ENCODE measurements around the gene GALR3. TPM values are rescaled to one million over a fixed set of nuclear protein-coding genes. Genes with fewer than 3 reads are reported as not detected.
"Not testable (repeated sequence)": the region's sequence is repeated elsewhere in the genome, so short reads cannot be mapped to it uniquely, and the experiment has no call there.

Gene GALR3
- total RNA-seq, 1 experiment from 2014 or later: not detected

- in situ Hi-C loops (cut with HindIII; ENCODE audit: low pct_unique_long_range_greater_than_20kb, low sequenced_read_pairs); DNase-seq (ENCODE audit: low read depth, low spot score): not testable (repeated sequence)
These were observed 23.2 kb upstream of the GALR3 start for GRCh38 chr22:37799979-37800378.

- no peak for DNase-seq (ENCODE audit: low read depth, low spot score)
- in situ Hi-C loops (cut with HindIII; ENCODE audit: low pct_unique_long_range_greater_than_20kb, low sequenced_read_pairs): no loop called here
These were observed 21.3 kb upstream of the GALR3 start for GRCh38 chr22:37801946-37802309.

- in situ Hi-C loops (cut with HindIII; ENCODE audit: low pct_unique_long_range_greater_than_20kb, low sequenced_read_pairs): no loop called here
- peak; percentile 50 for DNase-seq (ENCODE audit: low read depth, low spot score)
These were observed 20.6 kb upstream of the GALR3 start for GRCh38 chr22:37802310-37803194.

- DNase-seq (ENCODE audit: low read depth, low spot score): no peak
- in situ Hi-C loops (cut with HindIII; ENCODE audit: low pct_unique_long_range_greater_than_20kb, low sequenced_read_pairs): no loop called here
These were observed 20.0 kb upstream of the GALR3 start for GRCh38 chr22:37803195-37803638.

- in situ Hi-C loops (cut with HindIII; ENCODE audit: low pct_unique_long_range_greater_than_20kb, low sequenced_read_pairs): no loop called here
- no peak for DNase-seq (ENCODE audit: low read depth, low spot score)
These were observed 19.4 kb upstream of the GALR3 start for GRCh38 chr22:37803639-37804351.

- in situ Hi-C loops (cut with HindIII; ENCODE audit: low pct_unique_long_range_greater_than_20kb, low sequenced_read_pairs): no loop called here
- DNase-seq (ENCODE audit: low read depth, low spot score): no peak
These were observed 18.8 kb upstream of the GALR3 start for GRCh38 chr22:37804352-37804880.

- in situ Hi-C loops (cut with HindIII; ENCODE audit: low pct_unique_long_range_greater_than_20kb, low sequenced_read_pairs): no loop called here
- peak; percentile 90 for DNase-seq (ENCODE audit: low read depth, low spot score)
These were observed 18.0 kb upstream of the GALR3 start for GRCh38 chr22:37804881-37805809.

GRCh38 chr22:37805810-37806277, 17.3 kb upstream of the GALR3 start:
- in situ Hi-C loops (cut with HindIII; ENCODE audit: low pct_unique_long_range_greater_than_20kb, low sequenced_read_pairs): no loop called here
- no peak for DNase-seq (ENCODE audit: low read depth, low spot score)

GRCh38 chr22:37806409-37807333, 16.5 kb upstream of the GALR3 start:
- in situ Hi-C loops (cut with HindIII; ENCODE audit: low pct_unique_long_range_greater_than_20kb, low sequenced_read_pairs): no loop called here
- peak; percentile 39 for DNase-seq (ENCODE audit: low read depth, low spot score)

- in situ Hi-C loops (cut with HindIII; ENCODE audit: low pct_unique_long_range_greater_than_20kb, low sequenced_read_pairs): no loop called here
- DNase-seq (ENCODE audit: low read depth, low spot score): peak; percentile 96
These were observed 15.5 kb upstream of the GALR3 start, which contains the start of gene GCAT for GRCh38 chr22:37807410-37808293. Gene GCAT, plus strand, starts transcription at chr22:37807934. Its CDS starts 34 bp downstream, at chr22:37807968.

- in situ Hi-C loops (cut with HindIII; ENCODE audit: low pct_unique_long_range_greater_than_20kb, low sequenced_read_pairs): no loop called here
- no peak for DNase-seq (ENCODE audit: low read depth, low spot score)
These were observed 14.9 kb upstream of the GALR3 start for GRCh38 chr22:37808294-37808657.

- DNase-seq (ENCODE audit: low read depth, low spot score): no peak
- in situ Hi-C loops (cut with HindIII; ENCODE audit: low pct_unique_long_range_greater_than_20kb, low sequenced_read_pairs): no loop called here
These were observed 13.4 kb upstream of the GALR3 start for GRCh38 chr22:37809672-37810333.

- DNase-seq (ENCODE audit: low read depth, low spot score): no peak
- in situ Hi-C loops (cut with HindIII; ENCODE audit: low pct_unique_long_range_greater_than_20kb, low sequenced_read_pairs): no loop called here
These were observed 11.3 kb upstream of the GALR3 start for GRCh38 chr22:37811867-37812266.

GRCh38 chr22:37812869-37813678, 10.1 kb upstream of the GALR3 start:
- in situ Hi-C loops (cut with HindIII; ENCODE audit: low pct_unique_long_range_greater_than_20kb, low sequenced_read_pairs): no loop called here
- DNase-seq (ENCODE audit: low read depth, low spot score): no peak

Measured in SK-MEL-5 (cell line).